HepG2 (cell line): Measurements from ENCODE around the gene SLC7A10. TPM values are rescaled to one million over a fixed set of nuclear protein-coding genes. Genes with fewer than 3 reads are reported as not detected.

ENCODE experiments used
- KLF15 ChIP-seq: sonication (generic); formaldehyde crosslinking; IDR thresholded peaks from 2 replicates; pipeline ENCODE4 v1.8.1; 2023; ENCODE audit warnings: borderline replicate concordance, mild to moderate bottlenecking, inconsistent platforms, missing genetic modification reagents, mixed read lengths
- NFKB2 ChIP-seq: sonication (generic); formaldehyde crosslinking; IDR thresholded peaks from 2 replicates; pipeline ENCODE4 v1.4.0; 2020; ENCODE audit warnings: missing genetic modification reagents, borderline replicate concordance
- ZBTB40 ChIP-seq, 2 experiments: fragments of 450-650 bp in 1 of 2; sonication (generic) in 1 of 2; formaldehyde crosslinking in 1 of 2; IDR thresholded peaks; 2 replicates each; pipeline versions ENCODE4 v1.6.1 to v1.8.0; 2016 to 2022; ENCODE audit warnings: antibody characterized with exemption in 1 of 2, mild to moderate bottlenecking in 1 of 2, missing genetic modification reagents in 1 of 2
- ZMYM4 ChIP-seq: sonication (generic); formaldehyde crosslinking; IDR thresholded peaks from 2 replicates; pipeline ENCODE4 v1.8.1; 2023; ENCODE audit warnings: mild to moderate bottlenecking, missing genetic modification reagents
- ZNF18 ChIP-seq: sonication (generic); formaldehyde crosslinking; IDR thresholded peaks from 2 replicates; pipeline ENCODE4 v1.8.0; 2022; ENCODE audit warnings: mild to moderate bottlenecking, missing genetic modification reagents; ENCODE audit not compliant: insufficient replicate concordance
- ZNF326 ChIP-seq: sonication (generic); formaldehyde crosslinking; IDR thresholded peaks from 2 replicates; pipeline ENCODE4 v1.4.0; 2020; ENCODE audit warnings: missing genetic modification reagents, borderline replicate concordance
- ZNF407 ChIP-seq: sonication (generic); formaldehyde crosslinking; IDR thresholded peaks from one replicate; pipeline ENCODE4 v1.5.1; 2020; ENCODE audit warnings: mild to moderate bottlenecking, missing genetic modification reagents; ENCODE audit errors: not compliant biosample characterization
- polyA plus RNA-seq, 8 experiments: library from polyadenylated mRNA; depleted of rRNA in 3 of 8; stranded (reverse) in 7 of 8; unstranded in 1 of 8; fragments of >200 nt; fragmentation: Illumina TruSeq in 4 of 8; extraction: Trizol in 4 of 8; gene quantifications; 2 replicates each; pipeline versions ENCODE4 v1.2.1 to v1.2.3, GENCODE V29; 2011 to 2016; ENCODE audit warnings: low read depth in 4 of 8, missing spikeins in 1 of 8, mixed read lengths in 1 of 8; ENCODE audit not compliant: insufficient read depth in 1 of 8
- total RNA-seq, 5 experiments: library from RNA; depleted of rRNA; stranded (reverse); fragments of >200 nt; fragmentation: Illumina TruSeq; extraction: Trizol; gene quantifications; 2 replicates each; pipeline ENCODE4 v1.2.3, GENCODE V29; 2016; ENCODE audit warnings: low read depth in 1 of 5

SLC7A10 gene
- total and polyA plus RNA-seq, 2 of the 13 experiments (the other 11 are each of a cell fraction or from before 2014, with no cell fraction given): 1.1 to 2.2 TPM

- TF ChIP-seq ZBTB40 (IDR thresholded peaks at IDR 0.05) (no peak), ZBTB40 (CRISPR knock-in tag; IDR thresholded peaks at IDR 0.05) (0 out of 2 replicates have a peak, but pooled peaks have one; percentile 40), NFKB2 (CRISPR knock-in tag) (peak; percentile 72; the same call in 1 of the 2 replicates), ZNF407 (CRISPR knock-in tag) (peak; percentile 16), ZNF326 (CRISPR knock-in tag) (no peak), ZNF18 (peak; percentile 35), KLF15 (no peak), ZMYM4 (peak; percentile 49; the same call in 1 of the 2 replicates)
These were observed 48.4 kb upstream of the SLC7A10 start (continued) for GRCh38 chr19:33273881-33274662.
